Choroid plexus epithelial cell (primary cell): Measurements from ENCODE around the gene CSGALNACT2.
"Not testable (repeated sequence)": the region's sequence is repeated elsewhere in the genome, so short reads cannot be mapped to it uniquely, and the experiment has no call there.

Experiments
- DNase-seq: peaks from one replicate; pipeline ENCODE4 v3.0.0-alpha.2; 2010; ENCODE audit warnings: low read depth
- H3K4me3 ChIP-seq: 2 replicates; pipeline ENCODE4 v1.5.1; 2011; ENCODE audit warnings: low read depth, mild to moderate bottlenecking, control low read depth, low read length, moderate library complexity
- CTCF ChIP-seq: conservative IDR thresholded peaks from 2 replicates; pipeline ENCODE4 v1.5.1; 2011; ENCODE audit warnings: low read depth, mild to moderate bottlenecking, control low read depth, inconsistent platforms, low read length, moderate library complexity

CSGALNACT2 gene

DNA sequence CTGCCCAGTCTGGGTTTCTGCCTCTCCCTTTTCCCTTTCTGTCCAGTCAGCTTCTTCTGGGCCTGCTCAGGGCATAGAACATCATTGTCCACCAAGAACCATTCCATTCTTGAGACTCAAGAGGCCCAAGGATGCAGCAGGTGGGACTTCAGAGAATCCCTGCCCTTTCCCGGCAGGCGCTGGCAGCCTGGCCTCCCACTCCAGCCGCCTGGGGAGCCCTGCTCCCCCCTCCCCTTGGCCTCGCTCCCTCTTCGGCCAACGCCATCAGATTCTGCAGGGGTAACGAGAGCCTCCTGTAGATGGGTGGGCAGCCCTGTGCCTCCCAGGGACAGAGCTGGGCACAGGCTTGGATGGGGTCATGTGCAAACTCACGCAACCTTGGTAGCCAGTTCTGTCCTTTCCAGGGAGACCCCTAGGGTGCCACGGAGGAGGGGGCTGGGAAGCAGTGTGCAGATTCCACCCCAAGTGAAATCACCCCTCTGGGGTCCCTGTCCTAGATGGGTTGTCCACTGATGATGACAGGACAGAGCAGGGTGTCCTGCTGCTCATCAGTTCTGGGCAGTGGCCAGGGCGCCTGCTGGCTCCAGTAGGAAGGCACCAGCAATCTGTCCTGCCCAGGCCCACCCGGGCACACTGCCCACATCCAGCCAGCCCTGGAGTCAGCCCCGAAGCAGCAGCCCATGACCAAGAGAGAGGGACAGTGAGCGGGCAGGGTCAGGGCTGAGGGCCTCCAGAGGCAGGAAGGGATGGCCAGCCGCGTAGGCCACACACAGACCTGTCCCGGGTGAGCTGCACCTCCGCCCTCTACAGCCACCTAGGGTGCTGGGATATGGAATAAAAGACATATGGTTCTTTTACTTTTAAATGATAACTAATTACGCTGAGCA lies 80.9 kb downstream of the CSGALNACT2 start:
- no peak for TF ChIP-seq CTCF
- H3K4me3 ChIP-seq, result no peak overlapping the region
- DNase-seq, result no peak

- TF ChIP-seq CTCF, result no peak
- no peak for DNase-seq
- no peak overlapping the region for H3K4me3 ChIP-seq
These were observed 81.6 kb downstream of the CSGALNACT2 start for GRCh38 chr10:43219848-43220247.

DNA sequence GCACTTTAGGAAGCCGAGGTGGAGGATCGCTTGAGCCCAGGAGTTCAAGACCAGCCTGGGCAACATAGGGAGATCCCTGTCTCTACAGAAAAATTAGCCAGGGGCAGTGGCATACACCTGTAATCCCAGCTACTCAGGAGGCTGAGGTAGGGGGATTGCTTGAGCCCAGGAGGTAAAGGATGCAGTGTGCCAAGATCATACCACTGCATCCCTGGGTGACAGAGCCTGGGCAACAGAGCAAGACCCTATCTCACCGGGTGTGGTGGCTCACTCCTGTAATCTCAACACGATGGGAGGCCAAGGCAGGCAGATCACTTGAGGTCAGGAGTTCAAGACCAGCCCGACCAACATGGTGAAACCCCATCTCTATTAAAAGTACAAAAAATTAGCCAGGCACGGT lies 82.0 kb downstream of the CSGALNACT2 start:
- DNase-seq, H3K4me3 ChIP-seq: not testable (repeated sequence)

- no peak for TF ChIP-seq CTCF
- no peak overlapping the region for H3K4me3 ChIP-seq
- no peak for DNase-seq
These were observed 82.6 kb downstream of the CSGALNACT2 start for GRCh38 chr10:43220657-43221418.

GRCh38 chr10:43221419-43222209 lies 83.4 kb downstream of the CSGALNACT2 start:
- no peak overlapping the region for H3K4me3 ChIP-seq
- DNase-seq, result no peak
- TF ChIP-seq CTCF, result peak; percentile 40

DNA sequence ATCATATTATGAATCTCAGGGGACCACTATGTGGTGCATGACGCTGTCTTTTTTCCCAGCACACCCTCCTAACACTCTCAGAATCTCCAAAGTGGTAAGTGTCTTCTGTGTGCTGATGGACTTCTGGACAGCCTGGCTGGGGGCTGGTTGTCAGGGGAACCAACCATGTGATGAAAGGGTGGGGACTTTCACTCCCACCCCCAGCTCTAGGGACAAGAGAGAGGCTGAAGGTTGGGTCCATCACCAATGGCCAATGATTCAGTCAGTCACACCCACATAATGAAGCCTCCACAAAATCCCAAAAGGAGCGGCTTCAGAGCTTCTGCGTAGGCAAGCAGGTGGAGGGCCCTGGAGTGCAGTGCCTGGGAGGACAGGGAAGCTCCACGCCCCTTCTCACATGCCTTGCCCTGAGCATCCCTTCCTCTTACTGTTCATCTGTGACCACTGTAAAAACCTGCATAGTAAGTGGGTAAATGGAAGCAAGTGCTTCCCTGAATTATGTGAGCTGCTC lies 84.0 kb downstream of the CSGALNACT2 start:
- no peak for DNase-seq

More for the DNA sequence above, 84.0 kb downstream of the CSGALNACT2 start:
- no peak for TF ChIP-seq CTCF
- H3K4me3 ChIP-seq, result no peak overlapping the region
